ENCODE results near the gene LRCH1. TPM values are rescaled to one million over a fixed set of nuclear protein-coding genes. Genes with fewer than 3 reads are reported as not detected.

Gene LRCH1
- total and polyA plus RNA-seq, 2 of the 4 experiments (the other 2 are of a cell fraction), result 7.0 to 8.8 TPM

- ATAC-seq (ENCODE audit: low read depth) (no peak), DNase-seq (no peak)
- Histone ChIP-seq H3K4ac (ENCODE audit: low read depth, low read length) (no peak overlapping the region), H2AK9ac (replicated peaks; ENCODE audit: low read depth, low read length, poor library complexity) (no peak overlapping the region), H3K27ac (ENCODE audit: insufficient read depth, low read length) (no peak overlapping the region), H2BK120ac (ENCODE audit: low read depth, low read length) (no peak overlapping the region), H3K9ac (ENCODE audit: low read depth, low read length) (no peak overlapping the region), H4K8ac (ENCODE audit: low read depth in 2 of 2, low read length in 2 of 2) (no peak overlapping the region), H3K56ac (ENCODE audit: extremely low read depth, insufficient read depth, low read length) (no peak overlapping the region), H2AFZ (replicated peaks; ENCODE audit: low read length, poor library complexity) (no peak overlapping the region), H3K18ac (ENCODE audit: low read depth, low read length) (no peak overlapping the region), H3K14ac (replicated peaks; ENCODE audit: low read depth, low read length) (no peak overlapping the region), H2AK5ac (ENCODE audit: low read depth, low read length) (no peak overlapping the region), H4K20me1 (ENCODE audit: insufficient read depth, low read length) (no peaks in the 10 kb centered on the region), H2BK20ac (ENCODE audit: low read depth, low read length) (no peak overlapping the region), H2BK5ac (ENCODE audit: low read depth, low read length, poor library complexity, severe bottlenecking) (no peak overlapping the region), H3K4me2 (ENCODE audit: low read depth, low read length) (no peak overlapping the region), H3K27me3 (ENCODE audit: control insufficient read depth, insufficient read depth, low read length) (peaks cover 4% of the 10 kb centered on the region; the same call in 1 of the 2 replicates), H2BK15ac (ENCODE audit: low read depth, low read length) (no peak overlapping the region), H3K36me3 (ENCODE audit: control insufficient read depth, insufficient read depth, low read length) (no peaks in the 10 kb centered on the region), H4K5ac (ENCODE audit: low read depth, low read length) (no peak overlapping the region), H3K23ac (ENCODE audit: low read depth, low read length) (no peak overlapping the region), H3K79me1 (ENCODE audit: low read depth in 1 of 2, low read length in 2 of 2) (no peaks in the 10 kb centered on the region), H3K9me1 (ENCODE audit: insufficient read depth, low read length) (no peaks in the 10 kb centered on the region), H3K4me1 (ENCODE audit: control insufficient read depth, insufficient read depth, low read length) (no peaks in the 10 kb centered on the region), H3K9me3 (ENCODE audit: control insufficient read depth, insufficient read depth, low read length) (0 out of 2 replicates have a peak, but pooled peaks cover 2% of the 10 kb centered on the region), H4K91ac (ENCODE audit: insufficient read depth, low read depth, low read length) (no peak overlapping the region), H3K4me3 (ENCODE audit: insufficient read depth, low read depth, low read length) (no peak overlapping the region)
- CTCF ChIA-PET, result no interaction called here
- BruUV-seq (replicated peaks), result no TSS peak
- in situ Hi-C loops (cut with MboI; ENCODE audit: low sequenced_read_pairs), result no loop called here
- intact Hi-C loops (cut with micrococcal nuclease), result no loop called here
- TF ChIP-seq MAZ (IDR thresholded peaks at IDR 0.05; ENCODE audit: borderline replicate concordance, low read depth, low read length) (no peak), RAD21 (IDR thresholded peaks at IDR 0.05; ENCODE audit: low read length) (no peak), CHD1 (IDR thresholded peaks at IDR 0.05; ENCODE audit: low read depth, low read length) (no peak), USF2 (IDR thresholded peaks at IDR 0.05; ENCODE audit: low read depth, low read length) (no peak), FOS (IDR thresholded peaks at IDR 0.05; ENCODE audit: low read depth, low read length) (no peak), NFE2L2 (IDR thresholded peaks at IDR 0.05; ENCODE audit: low read depth, low read length) (no peak)
- dilution Hi-C loops (cut with HindIII; ENCODE audit: low sequenced_read_pairs, unreplicated experiment), result no loop called here
- WGBS, 2 experiments (ENCODE audit: extremely low coverage in 2 of 2, insufficient read length in 1 of 2), result no CpG with 5 or more reads among the region's 2 CpGs
- POLR2A ChIA-PET (ENCODE audit: unreplicated experiment), result no interaction called here
Observed at GRCh38 chr13:46504036-46504435, 48.9 kb upstream of the LRCH1 start.
